IPS DF 4.7 (cell line): ENCODE results near the gene PLEKHM1.
"Not testable (repeated sequence)": the region's sequence is repeated elsewhere in the genome, so short reads cannot be mapped to it uniquely, and the experiment has no call there.

ENCODE experiments used
- DNase-seq: peaks from one replicate; pipeline ENCODE4 v3.0.0-alpha.2; 2013; ENCODE audit warnings: low spot score; ENCODE audit errors: extremely low read depth

The PLEKHM1 gene

DNA sequence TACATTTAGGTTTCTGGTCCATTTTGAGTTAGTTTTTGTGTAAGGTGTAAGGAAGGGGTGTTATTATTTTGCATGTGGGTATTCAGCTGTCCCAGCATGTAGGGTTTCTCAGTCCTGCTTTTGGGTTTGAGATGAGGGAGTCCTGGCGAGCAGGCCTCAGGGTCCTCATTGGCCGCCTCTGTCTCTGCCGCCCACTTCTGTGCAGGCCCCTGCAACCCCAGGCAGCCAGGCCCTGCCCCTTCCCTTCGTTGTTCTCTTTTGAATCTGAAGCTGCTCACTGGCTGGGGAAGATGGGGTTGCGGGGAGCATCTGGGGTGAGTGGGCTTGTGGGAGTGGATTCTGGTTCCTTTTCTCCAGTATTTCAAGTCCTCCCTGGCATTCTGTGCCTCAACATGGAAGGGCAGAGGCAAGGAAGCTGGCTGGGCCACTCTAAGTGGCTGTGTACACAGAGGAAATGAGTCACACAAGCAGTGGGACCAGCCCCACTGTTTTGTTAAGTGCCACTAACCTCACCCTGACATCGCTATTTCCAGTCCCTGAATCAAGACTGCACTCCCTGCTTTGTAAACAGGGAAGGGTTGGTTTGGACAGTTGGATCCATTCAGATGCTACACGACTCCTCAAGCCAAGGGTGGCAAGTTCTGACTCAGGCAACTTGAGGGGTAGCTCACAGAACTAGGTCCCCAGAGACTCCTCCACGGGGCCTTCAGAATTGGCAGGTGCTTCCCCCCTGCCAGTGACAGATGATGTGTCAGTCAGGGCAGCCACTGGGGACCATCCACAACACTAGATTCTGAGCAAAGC, 28.8 kb downstream of the PLEKHM1 start:
- not testable (repeated sequence) for DNase-seq

DNA sequence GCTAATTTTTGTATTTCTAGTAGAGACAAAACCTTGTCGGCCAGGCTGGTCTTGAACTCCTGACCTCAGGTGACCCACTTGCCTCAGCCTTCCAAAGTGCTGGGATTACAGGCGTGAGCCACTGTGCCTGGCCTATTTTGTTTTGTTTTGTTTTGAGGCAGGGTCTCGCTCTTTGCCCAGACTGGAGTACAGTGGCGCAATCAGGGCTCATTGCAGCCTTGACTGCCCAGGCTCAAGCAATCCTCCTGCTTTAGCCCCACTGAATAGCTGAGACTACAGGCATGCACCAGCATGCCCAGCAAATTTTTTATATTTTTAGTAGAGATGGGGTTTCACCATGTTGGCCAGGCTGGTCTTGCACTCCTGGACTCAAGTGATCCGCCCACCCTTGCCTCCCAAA, 30.1 kb downstream of the PLEKHM1 start:
- not testable (repeated sequence) for DNase-seq

DNA sequence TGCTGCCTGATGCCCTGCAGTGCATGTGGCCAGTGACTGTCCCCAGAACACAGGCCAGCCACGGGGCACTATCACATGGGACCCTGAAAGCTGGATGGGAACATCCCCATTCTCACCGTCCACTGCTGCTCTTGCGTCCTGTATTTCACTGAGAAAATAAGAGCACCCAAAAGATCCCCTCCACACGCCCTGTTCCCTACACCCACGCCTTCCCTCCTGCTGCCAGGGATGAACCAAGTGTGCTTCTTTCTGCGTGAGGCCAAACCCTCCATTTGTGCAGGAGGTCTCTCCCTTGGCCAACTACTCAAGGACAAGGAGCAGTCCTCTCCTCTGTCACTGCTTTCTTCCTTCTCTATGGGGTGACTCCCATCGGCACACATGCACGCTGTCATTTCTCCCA, 36.2 kb downstream of the PLEKHM1 start:
- not testable (repeated sequence) for DNase-seq

DNA sequence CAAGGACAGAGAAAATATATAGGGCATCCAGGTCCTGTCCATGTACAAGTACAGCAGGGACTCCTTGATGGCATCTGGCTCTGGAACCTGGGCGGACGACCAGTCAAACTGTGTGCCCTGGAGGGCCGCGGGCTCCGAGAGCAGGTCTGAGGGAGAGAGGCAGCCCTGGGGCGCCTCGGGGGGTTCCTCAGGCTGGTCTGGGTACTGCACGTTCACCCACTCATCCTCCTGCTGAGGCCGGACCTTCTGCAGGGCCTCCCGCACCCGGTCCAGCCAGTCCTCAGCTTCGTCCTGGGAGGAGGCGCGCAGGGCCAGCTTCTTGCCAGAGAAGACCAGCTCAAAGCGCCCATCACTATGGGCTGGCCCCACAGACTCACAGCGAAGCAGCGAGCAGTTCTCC, 36.8 kb downstream of the PLEKHM1 start:
- DNase-seq, result not testable (repeated sequence)

DNA sequence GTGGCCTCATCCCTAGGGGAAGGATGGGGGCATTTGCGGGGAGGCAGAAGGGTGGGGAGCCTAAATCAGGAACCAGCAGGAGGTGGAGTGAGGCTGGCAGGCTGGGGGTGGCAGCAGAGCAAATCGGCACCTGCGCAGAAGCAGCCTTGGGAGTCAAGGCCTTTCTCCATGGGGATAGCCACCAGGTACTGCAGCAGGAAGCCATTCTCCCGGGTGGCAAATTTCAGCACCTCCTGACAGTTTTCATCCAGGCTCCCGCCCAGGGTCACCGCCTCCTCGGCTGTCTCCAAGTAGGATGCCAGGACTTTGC, 37.3 kb downstream of the PLEKHM1 start:
- DNase-seq, result not testable (repeated sequence)

DNA sequence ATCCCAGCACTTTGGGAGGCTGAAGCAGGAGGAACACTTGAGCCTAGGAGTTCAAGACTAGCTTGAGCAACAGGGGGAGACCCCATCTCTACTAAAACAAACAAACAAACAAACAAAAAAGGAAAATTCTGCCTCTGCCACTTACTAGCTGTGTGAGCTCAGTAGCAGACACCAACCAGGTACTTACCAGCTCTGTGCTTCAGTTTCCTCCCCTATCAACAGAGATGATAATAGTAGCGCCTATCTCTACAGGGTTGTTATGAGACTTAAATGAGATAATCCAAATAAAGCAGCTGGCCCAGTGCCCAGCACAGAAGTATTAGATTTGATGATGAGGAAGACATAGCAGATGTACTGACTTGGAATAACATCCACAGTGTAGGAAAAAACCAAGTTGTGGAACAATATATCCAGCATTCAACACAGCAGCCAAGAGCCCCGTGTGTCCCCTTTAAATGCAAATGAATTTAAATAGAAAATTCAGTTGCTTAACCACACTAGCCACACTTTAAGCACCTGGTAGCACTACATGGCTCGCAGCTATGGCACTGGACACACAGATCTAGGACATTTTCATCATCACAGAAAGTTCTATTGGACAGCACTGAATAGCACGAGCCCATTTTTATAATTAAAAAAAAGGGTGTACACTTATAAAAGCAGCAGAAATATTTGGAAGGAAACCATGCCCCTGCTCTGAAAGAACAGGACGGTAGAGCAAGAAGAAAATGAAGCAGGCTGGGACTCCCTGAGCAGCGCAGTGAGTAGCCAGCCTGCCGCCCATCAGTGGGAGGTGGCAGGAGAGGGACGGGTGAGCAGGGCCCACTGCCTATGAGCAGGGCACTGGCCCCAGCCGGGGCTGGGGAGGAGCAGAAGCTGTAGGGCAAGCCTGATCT, 37.9 kb downstream of the PLEKHM1 start:
- not testable (repeated sequence) for DNase-seq

DNA sequence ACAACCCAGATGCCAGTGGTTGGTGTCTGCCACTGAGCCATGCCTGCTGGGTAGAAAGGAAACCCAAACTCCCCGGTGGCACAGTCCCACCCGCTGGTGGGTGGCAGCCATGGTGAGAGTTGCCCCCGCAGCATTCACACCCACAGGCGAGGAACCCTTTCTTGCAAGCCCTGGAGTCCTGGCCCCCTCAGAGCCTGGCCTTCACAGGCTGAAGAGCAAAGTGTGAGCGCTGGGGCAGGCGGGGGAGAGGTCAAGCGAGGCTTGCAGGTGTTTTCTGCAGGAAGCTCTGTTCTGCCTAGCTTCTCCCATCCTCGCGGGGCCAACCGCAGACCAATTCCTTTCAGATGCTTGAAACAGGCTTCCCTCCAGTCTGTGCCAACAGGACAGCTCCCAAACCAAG, 38.9 kb downstream of the PLEKHM1 start:
- not testable (repeated sequence) for DNase-seq

DNA sequence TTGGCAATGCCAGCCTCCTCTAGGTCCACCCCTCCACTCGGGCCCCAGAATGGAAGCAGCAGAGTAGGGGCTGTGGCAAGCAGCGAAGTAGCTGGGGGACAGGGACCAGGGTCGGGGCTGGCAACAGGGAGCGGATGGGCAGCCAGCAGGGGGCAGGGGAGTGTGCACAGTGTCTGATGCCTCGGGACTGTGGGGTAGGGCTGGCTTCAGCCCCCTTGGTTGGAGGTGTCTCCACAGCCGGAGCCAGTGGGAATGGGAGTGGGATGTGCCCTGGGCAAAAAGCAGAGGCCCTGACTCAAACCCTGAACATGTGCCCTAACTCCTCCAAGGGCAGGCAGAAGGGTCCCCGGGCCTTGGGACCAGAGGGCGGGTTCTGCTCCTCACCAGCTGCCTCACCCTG, 39.4 kb downstream of the PLEKHM1 start:
- no peak for DNase-seq

DNA sequence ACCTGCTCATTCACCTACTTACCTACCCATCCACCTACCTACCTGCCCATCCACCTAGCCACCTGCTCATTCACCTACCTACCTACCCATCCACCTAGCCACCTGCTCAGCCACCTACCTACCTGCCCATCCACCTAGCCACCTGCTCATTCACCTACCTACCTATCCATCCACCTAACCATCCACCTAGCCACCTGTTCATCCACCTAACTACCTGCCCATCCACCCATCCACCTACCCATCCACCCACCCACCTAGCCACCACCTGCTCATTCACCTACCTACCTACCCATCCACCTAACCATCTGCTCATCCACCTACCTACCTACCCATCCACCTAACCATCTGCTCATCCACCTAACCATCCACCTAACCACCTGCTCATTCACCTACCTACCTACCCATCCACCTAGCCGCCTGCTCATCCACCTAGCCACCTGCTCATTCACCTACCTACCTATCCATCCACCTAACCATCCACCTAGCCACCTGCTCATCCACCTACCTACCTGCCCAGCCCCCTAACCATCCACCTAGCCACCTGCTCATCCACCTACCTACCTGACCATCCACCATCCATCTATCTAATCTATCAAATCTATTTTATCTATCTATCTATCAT, 40.7 kb downstream of the PLEKHM1 start:
- not testable (repeated sequence) for DNase-seq

DNA sequence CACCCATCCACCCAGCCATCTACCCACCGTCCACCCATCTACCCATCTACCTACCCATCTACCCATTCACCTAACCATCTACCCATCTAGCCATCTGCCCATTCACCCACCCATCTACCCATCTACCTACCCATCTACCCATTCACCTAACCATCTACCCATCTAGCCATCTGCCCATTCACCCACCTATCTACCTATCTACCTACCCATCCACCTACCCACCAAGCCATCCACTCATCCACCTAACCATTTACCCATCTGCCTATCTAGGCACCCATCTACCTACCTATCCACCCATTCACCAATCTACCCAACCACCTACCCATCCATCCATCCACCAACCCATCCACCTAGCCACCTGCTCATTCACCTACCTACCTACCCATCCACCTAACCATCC, 41.3 kb downstream of the PLEKHM1 start:
- not testable (repeated sequence) for DNase-seq

DNA sequence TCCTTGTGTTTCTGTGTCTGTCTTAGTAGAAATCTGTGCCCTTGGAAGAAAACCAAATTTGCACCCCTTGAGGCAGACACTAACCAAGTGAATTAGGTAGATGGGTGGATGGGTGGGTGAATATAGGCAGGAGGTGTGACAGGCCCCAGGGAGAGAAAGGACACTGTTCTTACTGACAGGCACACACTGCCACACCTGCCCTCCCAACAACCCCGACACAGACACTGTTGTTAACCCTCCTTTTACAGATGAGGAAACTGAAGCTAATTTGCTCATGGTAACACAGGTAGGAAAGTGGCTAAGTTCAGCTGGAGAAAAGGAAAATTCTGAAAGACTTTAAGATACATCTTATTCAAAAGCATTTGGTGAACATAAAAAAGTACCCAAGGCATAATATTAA, 42.0 kb downstream of the PLEKHM1 start:
- not testable (repeated sequence) for DNase-seq

DNA sequence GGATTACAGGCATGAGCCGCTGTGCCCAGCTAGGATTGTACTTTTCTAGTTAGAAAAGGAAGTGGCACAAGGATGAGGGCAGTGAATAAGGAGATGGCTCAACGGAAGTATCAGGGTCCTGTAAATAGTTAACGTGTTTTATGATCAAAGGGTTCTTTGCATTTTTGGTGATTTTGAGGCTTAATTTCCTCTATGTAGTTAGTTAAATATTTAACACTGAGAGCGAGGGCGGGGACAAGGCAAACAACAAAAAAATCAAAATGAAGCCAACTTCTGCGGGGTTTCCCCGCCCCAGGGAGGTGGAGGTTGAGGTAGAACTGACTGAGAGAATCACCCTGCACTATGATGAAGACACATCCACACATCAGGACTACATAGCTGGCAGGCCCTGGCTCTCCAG, 42.5 kb downstream of the PLEKHM1 start:
- not testable (repeated sequence) for DNase-seq

DNA sequence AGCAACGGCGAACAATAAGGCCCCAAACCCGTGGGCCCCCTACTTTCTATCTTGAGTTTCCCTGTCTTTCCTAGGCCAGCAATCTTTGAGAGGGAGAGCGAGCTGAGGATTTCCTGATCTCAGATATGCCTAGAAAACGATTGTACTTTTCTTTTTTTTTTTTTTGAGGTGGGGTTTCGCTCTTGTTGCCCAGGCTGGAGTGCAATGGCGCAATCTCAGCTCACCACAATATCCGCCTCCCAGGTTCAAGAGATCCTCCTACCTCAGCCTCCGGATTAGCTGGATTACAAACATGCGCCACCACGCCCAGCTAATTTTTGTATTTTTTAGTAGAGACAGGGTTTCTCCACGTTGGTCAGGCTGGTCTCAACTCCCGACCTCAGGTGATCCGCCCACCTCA, 42.9 kb downstream of the PLEKHM1 start:
- DNase-seq, result not testable (repeated sequence)

DNA sequence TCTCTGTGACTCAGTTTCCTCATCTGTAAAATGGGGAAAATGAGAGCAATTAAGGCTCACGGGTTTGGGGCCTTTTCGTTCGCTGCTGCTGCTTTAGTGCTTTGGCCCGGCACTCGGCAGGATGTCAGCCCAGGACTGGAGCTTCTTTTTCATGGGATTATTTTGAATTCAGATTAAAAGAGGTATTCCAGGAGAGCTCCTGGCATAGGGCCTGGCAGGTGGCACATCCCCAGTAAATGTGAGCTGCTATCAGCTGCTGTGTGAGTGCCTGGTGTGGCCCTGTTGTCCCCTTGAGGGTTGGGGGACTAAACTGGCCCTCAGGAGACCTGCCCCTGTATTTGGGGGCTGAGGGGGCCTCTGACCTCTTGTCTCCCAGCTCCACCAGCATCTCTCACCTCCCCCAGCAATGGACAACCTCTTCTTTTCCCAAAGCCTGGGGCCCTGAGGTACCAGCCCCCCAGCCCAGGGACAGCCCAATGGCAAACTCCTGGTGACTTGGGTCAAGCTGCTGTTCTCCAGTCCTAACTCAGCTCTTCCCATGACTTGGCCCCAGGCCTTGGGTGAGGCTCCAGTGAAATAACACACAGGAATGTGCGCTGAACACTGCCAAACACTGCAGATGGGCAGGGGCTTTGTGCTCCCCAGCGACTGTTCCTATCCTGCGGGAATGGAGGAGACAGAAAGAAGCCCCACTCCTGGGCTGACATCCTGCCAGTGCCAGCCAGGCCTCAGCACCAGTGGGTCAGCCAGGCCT, 43.5 kb downstream of the PLEKHM1 start:
- DNase-seq, result not testable (repeated sequence)

DNA sequence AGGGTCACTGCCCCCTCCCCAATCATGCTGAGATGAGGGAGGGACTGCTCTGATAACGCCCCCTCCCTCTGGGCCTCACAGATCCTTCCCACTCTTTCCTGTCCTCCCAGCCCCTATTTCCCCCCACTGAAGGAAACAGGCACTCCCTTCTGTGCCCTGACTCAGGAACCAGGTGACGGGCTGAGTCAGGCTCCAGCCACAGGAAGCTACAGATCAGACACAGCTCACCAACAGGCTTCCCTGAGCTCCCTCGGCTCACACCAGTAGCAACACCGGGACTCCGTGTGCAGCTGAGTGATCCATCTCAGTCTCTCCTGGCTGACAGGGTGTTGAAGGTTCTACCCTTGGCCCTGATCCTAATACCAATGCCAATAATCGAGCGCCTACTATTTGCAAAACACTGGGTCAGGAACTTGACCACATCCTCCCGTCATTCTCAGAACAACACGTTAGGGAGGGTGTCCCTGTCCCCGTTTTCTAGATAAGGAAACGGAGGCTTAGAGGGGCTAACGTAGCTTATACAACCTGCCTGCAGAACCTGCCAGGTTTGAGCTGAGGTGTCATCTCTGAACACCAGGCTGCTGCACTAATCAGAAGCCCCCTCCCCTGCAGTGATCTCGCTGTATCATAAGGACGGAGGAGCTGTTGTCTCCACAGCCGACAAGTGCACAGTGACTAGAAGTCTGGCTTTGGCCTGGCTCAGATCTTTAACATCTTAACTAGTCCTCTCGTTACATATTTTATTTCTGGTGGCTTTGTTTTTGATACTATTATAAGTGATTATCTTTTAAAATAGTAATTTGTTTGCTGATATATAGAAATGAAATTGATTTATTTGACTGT, 44.4 kb downstream of the PLEKHM1 start:
- not testable (repeated sequence) for DNase-seq

DNA sequence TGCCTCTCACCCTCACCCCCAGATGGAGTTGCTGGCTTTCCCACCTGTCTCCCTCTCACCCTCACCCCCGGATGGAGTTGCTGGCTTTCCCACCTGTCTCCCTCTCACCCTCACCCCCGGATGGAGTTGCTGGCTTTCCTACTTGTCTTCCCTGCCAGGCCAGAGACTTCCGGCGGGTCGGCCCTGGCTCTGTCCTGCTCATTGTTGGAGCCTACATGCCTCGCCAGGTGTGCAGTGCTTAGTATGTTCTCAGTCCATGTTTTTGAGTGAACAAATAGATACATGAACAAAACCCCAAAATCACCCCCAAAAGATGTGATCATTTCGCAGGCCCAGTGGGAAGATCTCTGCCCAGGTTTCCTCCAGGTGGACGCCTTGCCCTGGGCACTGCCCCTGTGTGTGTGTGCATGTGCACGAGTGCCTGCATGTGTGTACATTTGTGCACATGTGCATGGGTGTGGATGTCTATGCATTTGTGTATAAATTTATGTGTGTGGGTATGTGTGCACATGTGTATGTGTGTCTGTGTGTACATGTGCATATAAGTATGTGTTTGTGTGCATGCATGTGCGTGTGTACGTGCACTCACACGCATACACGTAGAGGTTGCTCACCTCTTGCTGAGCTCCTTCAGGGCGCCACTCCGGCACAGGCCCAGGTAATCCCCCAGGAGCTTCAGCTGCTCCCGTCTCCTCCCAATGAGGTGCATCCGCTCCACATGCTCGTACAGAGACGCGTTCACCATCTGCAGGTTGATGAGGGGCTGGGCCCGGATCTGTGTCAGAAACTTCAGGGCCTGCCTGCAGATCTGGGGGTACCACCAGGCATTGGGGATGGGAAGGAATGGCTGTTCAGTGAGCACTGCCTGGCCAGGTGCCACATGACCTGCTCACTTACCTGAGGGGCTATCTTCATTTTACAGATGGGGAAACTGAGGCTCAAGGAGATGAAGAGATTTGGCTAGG, 45.4 kb downstream of the PLEKHM1 start:
- not testable (repeated sequence) for DNase-seq

DNA sequence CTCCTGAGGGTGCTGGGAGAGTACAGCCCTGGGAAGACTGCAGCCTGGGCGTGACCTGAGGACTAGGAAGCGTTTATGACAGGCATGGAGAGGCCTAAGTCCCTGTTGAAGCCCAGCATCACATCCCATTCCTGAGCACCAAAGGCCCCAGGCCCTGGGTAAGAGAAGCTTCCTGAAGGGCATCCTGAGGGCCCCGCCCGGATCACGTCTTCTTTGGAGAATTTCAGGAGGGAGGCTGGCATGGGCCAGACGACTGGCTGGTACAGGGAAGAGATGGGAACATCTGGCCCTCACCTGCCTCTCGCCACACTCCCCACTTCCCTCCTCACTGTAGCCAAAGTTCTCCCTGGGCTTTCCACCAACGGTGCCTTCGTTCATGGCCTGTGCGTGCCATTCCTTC, 46.2 kb downstream of the PLEKHM1 start:
- not testable (repeated sequence) for DNase-seq

DNA sequence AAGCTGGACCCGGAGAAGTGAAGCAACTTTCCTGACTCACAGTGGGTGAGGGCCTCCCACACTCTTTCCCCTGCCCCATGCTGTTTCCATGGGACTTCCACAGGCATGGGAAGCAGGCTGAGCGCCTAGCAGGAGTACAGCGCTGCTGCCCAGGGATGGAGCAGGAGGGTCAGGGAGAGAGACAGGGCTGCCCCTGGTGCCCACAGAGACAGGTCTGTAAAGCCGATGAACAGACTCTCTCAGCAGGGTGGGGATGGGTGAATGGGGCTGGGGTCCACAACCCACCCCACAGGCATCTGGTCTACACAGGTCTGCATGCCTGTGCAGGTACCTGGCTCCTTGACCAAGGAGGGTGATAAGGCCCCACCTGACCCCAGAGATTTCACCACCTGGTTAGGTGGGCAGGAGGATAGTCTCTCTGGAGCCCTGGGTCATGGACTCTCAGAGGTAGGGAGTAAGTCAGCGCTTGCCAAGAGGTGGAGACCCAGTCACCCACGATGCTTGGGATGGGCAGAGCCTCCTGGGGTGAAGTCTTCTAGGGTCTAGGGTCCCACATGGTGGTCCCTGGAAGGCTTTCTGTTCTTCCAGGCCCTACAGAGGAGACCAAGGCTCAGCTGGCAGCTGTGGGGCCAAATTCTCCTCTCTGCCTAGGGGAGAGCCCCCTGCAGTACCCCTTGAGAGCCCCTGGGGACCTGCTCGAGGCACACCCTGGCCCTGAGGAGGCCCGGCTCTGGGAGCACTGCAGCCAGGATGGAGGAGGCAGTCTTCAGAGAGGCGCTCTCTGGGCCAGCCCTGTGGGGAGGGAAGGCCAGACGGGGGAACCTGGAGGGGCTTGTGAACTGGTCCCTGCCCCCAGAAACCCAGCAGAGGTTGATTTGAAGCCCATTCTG, 46.9 kb downstream of the PLEKHM1 start:
- DNase-seq, result not testable (repeated sequence)
